ENCODE data around the gene DENND4C. TPM values are rescaled to one million over a fixed set of nuclear protein-coding genes. Genes with fewer than 3 reads are reported as not detected.
"Not testable (repeated sequence)": the region's sequence is repeated elsewhere in the genome, so short reads cannot be mapped to it uniquely, and the experiment has no call there.

Gene DENND4C
- total RNA-seq, 1 experiment from 2014 or later = 26.6 TPM

DNA sequence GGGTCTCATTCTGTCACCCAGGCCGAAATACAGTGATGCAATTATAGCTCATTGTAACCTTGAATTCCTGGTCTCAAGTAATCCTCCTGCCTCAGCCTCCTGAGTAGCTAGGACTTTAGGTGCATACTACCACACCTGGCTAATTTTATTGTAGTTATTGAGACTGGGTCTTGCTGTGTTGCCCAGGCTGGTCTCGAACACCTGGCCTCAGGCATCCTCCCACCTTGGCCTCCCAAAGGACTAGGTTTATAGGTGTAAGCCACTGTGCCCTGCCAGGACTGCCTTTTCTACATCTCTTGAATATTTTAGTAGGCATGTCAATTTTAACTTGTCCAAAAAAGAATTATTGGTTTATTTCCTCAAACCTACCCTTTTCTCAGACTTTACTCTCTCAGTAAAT is 16.9 kb downstream of the DENND4C start:
- H4K20me1 ChIP-seq (ENCODE audit: control insufficient read depth, insufficient read depth, insufficient read length) = no peaks in the 10 kb centered on the region
- H2AK5ac ChIP-seq (ENCODE audit: insufficient read length, low read length) = no peak overlapping the region
- H2BK120ac ChIP-seq (ENCODE audit: low read depth, low read length, poor library complexity, severe bottlenecking) = no peak overlapping the region
- no peak overlapping the region for H3K4me2 ChIP-seq (ENCODE audit: insufficient read depth, insufficient read length, low read length)
- no peaks in the 10 kb centered on the region for H3K27me3 Mint-ChIP-seq (ENCODE audit: low read depth)
- H4K5ac ChIP-seq (ENCODE audit: insufficient read length, low read depth, low read length) = no peak overlapping the region
- H3K23ac ChIP-seq (ENCODE audit: insufficient read length, low read depth, low read length) = no peak overlapping the region
- no peak overlapping the region for H3K9ac ChIP-seq (ENCODE audit: extremely low read depth, insufficient read length, low read length)
- peaks cover 44 to 45% of the 10 kb centered on the region in 2 experiments for H3K4me1 Mint-ChIP-seq
- H2BK20ac ChIP-seq (ENCODE audit: low read depth, low read length, poor library complexity, severe bottlenecking) = no peak overlapping the region
- peaks cover 3% of the 10 kb centered on the region; the same call in 1 of the 2 replicates for H3K4me1 ChIP-seq (ENCODE audit: insufficient read depth, low read length)
- H3T11ph ChIP-seq (ENCODE audit: low read length) = no peak overlapping the region
- H2AFZ ChIP-seq (ENCODE audit: low read length) = no peak overlapping the region
- no peak overlapping the region for H4K91ac ChIP-seq (ENCODE audit: insufficient read length, low read depth, low read length)
- no peaks in the 10 kb centered on the region for H3K27me3 ChIP-seq (ENCODE audit: insufficient read depth, low read length)
- no peak overlapping the region for H3K56ac ChIP-seq (ENCODE audit: insufficient read length, low read depth, low read length)
- H3K9me3 Mint-ChIP-seq = no peaks in the 10 kb centered on the region
- no peak for TF ChIP-seq CTCF (conservative IDR thresholded peaks at IDR 0.05)
- H3K79me1 ChIP-seq (ENCODE audit: insufficient read depth, low read depth, low read length, poor library complexity, severe bottlenecking) = peaks cover 11% of the 10 kb centered on the region
- no peak overlapping the region for H3K18ac ChIP-seq (ENCODE audit: insufficient read length, low read depth, low read length)
- H3K36me3 Mint-ChIP-seq (ENCODE audit: insufficient read depth in 1 of 3, low read depth in 3 of 3) = peaks cover 0 to 16% (median 11%) of the 10 kb centered on the region in 3 experiments; a peak in 5 of 7 replicates
- no peaks in the 10 kb centered on the region for H3K23me2 ChIP-seq (ENCODE audit: insufficient read length, low read depth, low read length, poor library complexity, severe bottlenecking)
- H3K27ac ChIP-seq (ENCODE audit: insufficient read length, low read depth, low read length) = no peak overlapping the region
- no peak overlapping the region for H3K4me3 Mint-ChIP-seq
- H3K27ac Mint-ChIP-seq = peak overlapping the region in 1 of 3 experiments; percentile 52; a peak in 3 of 7 replicates
- no CpG with 5 or more reads among the region's 2 CpGs for WGBS (ENCODE audit: extremely low coverage, insufficient read length, low lambda C conversion rate)
- no peaks in the 10 kb centered on the region for H3K9me3 ChIP-seq (ENCODE audit: control insufficient read depth, low read depth, low read length)
- H2BK12ac ChIP-seq (ENCODE audit: insufficient read length, low read depth, low read length) = no peak overlapping the region
- no peak overlapping the region for H2BK15ac ChIP-seq (ENCODE audit: low read depth, low read length)
- H2BK5ac ChIP-seq (ENCODE audit: insufficient read length, low read length) = no peak overlapping the region
- peaks cover 9% of the 10 kb centered on the region; the same call in 1 of the 2 replicates for H3K79me2 ChIP-seq (ENCODE audit: insufficient read depth, low read length)
- DNase-seq = no peak
- H3K14ac ChIP-seq (ENCODE audit: insufficient read depth, low read length) = no peak overlapping the region
- H3K4ac ChIP-seq (ENCODE audit: low read depth, low read length) = no peak overlapping the region
- no peak overlapping the region for H4K8ac ChIP-seq (replicated peaks; ENCODE audit: insufficient read length, low read depth, low read length)

GRCh38 chr9:19250346-19250745 is 19.9 kb downstream of the DENND4C start:
- Mint-ChIP-seq H3K36me3 (ENCODE audit: insufficient read depth in 1 of 3, low read depth in 3 of 3) (peaks cover 0 to 14% (median 11%) of the 10 kb centered on the region in 3 experiments; a peak in 5 of 7 replicates), H3K4me1 (peaks cover 46 to 47% of the 10 kb centered on the region in 2 experiments), H3K27ac (peak overlapping the region; percentile 91 to 99 (median 96); a peak in 5 of 7 replicates)
- not testable (repeated sequence) for H3K27me3 Mint-ChIP-seq (ENCODE audit: low read depth); H3K56ac ChIP-seq (ENCODE audit: insufficient read length, low read depth, low read length); H4K91ac ChIP-seq (ENCODE audit: insufficient read length, low read depth, low read length); H4K20me1 ChIP-seq (ENCODE audit: control insufficient read depth, insufficient read depth, insufficient read length); H3K79me1 ChIP-seq (ENCODE audit: insufficient read depth, low read depth, low read length, poor library complexity, severe bottlenecking); H3K23ac ChIP-seq (ENCODE audit: insufficient read length, low read depth, low read length); H3K4ac ChIP-seq (ENCODE audit: low read depth, low read length); H2BK120ac ChIP-seq (ENCODE audit: low read depth, low read length, poor library complexity, severe bottlenecking); H3K27me3 ChIP-seq (ENCODE audit: insufficient read depth, low read length); DNase-seq; H4K5ac ChIP-seq (ENCODE audit: insufficient read length, low read depth, low read length); H2AK5ac ChIP-seq (ENCODE audit: insufficient read length, low read length); H3K4me2 ChIP-seq (ENCODE audit: insufficient read depth, insufficient read length, low read length); H3K23me2 ChIP-seq (ENCODE audit: insufficient read length, low read depth, low read length, poor library complexity, severe bottlenecking); H3K9me3 ChIP-seq (ENCODE audit: control insufficient read depth, low read depth, low read length); H3K9ac ChIP-seq (ENCODE audit: extremely low read depth, insufficient read length, low read length); H2AFZ ChIP-seq (ENCODE audit: low read length); H2BK12ac ChIP-seq (ENCODE audit: insufficient read length, low read depth, low read length); H3K79me2 ChIP-seq (ENCODE audit: insufficient read depth, low read length); H3K9me3 Mint-ChIP-seq; H3K27ac ChIP-seq (ENCODE audit: insufficient read length, low read depth, low read length); H3T11ph ChIP-seq (ENCODE audit: low read length); H4K8ac ChIP-seq (replicated peaks; ENCODE audit: insufficient read length, low read depth, low read length); H3K4me3 Mint-ChIP-seq; H3K14ac ChIP-seq (ENCODE audit: insufficient read depth, low read length); H2BK5ac ChIP-seq (ENCODE audit: insufficient read length, low read length); H3K4me1 ChIP-seq (ENCODE audit: insufficient read depth, low read length); H2BK15ac ChIP-seq (ENCODE audit: low read depth, low read length); H3K18ac ChIP-seq (ENCODE audit: insufficient read length, low read depth, low read length); H2BK20ac ChIP-seq (ENCODE audit: low read depth, low read length, poor library complexity, severe bottlenecking)
- WGBS (ENCODE audit: extremely low coverage, insufficient read length, low lambda C conversion rate) = no CpG with 5 or more reads among the region's 8 CpGs

Data from H9 (cell line).